WTC11 (cell line): ENCODE data around the gene USP21. TPM values are rescaled to one million over a fixed set of nuclear protein-coding genes. Genes with fewer than 3 reads are reported as not detected.
"Not testable (repeated sequence)": the region's sequence is repeated elsewhere in the genome, so short reads cannot be mapped to it uniquely, and the experiment has no call there.

Experiments used
- ATAC-seq: fragments of 200-7000 bp; cut with Tn5 transposase; 2 replicates; pipeline ENCODE4 v1.10.0; 2021; ENCODE audit warnings: mild to moderate bottlenecking, moderate library complexity
- CTCF ChIA-PET: fragments of 300-600 bp; sonication (Branson Sonifier 250); formaldehyde crosslinking; loops from one replicate; lab custom pipeline; 2021; ENCODE audit warnings: antibody characterized with exemption; lab: Charles Lee
- POLR2A ChIA-PET: fragments of 350-600 bp; sonication (Branson Sonifier 250); formaldehyde crosslinking; loops from one replicate; lab custom pipeline; 2021; ENCODE audit warnings: antibody characterized with exemption; lab: Charles Lee
- DNase-seq: peaks from one replicate; pipeline ENCODE4 v3.0.0; 2021; ENCODE audit warnings: low spot score
- H3K27ac Mint-ChIP-seq: 2 replicates; pipeline ENCODE4 v1.8.0; 2021; ENCODE audit warnings: mixed read lengths
- H3K27me3 Mint-ChIP-seq: 2 replicates; pipeline ENCODE4 v1.8.0; 2021; ENCODE audit warnings: low read depth, mild to moderate bottlenecking, moderate library complexity, mixed read lengths
- H3K36me3 Mint-ChIP-seq: 2 replicates; pipeline ENCODE4 v1.8.0; 2021; ENCODE audit warnings: mixed read lengths
- H3K4me1 Mint-ChIP-seq: 2 replicates; pipeline ENCODE4 v1.8.0; 2022; ENCODE audit warnings: mixed read lengths
- H3K4me3 Mint-ChIP-seq: 2 replicates; pipeline ENCODE4 v1.8.0; 2021; ENCODE audit warnings: mild to moderate bottlenecking, moderate library complexity, mixed read lengths
- H3K9me3 Mint-ChIP-seq: 2 replicates; pipeline ENCODE4 v1.8.0; 2021; ENCODE audit warnings: mixed read lengths
- EMX1 ChIP-seq: fragments of 250-450 bp; sonication (Bioruptor Pico); IDR thresholded peaks from 2 replicates; pipeline ENCODE4 v1.8.0; 2021; ENCODE audit warnings: mild to moderate bottlenecking
- ESRRA ChIP-seq: sonication (generic); formaldehyde crosslinking; IDR thresholded peaks from 2 replicates; pipeline ENCODE4 v1.8.1; 2022; ENCODE audit warnings: mild to moderate bottlenecking, missing genetic modification reagents, borderline replicate concordance
- JAZF1 ChIP-seq: fragments of 250-450 bp; sonication (Bioruptor Pico); IDR thresholded peaks from 2 replicates; pipeline ENCODE4 v1.9.0; 2021; ENCODE audit warnings: moderate library complexity, mild to moderate bottlenecking, inconsistent platforms
- NR2C2 ChIP-seq: sonication (generic); formaldehyde crosslinking; IDR thresholded peaks from 2 replicates; pipeline ENCODE4 v1.8.0; 2022; ENCODE audit warnings: mild to moderate bottlenecking, missing genetic modification reagents
- OVOL2 ChIP-seq: fragments of 250-450 bp; sonication (Bioruptor Pico); IDR thresholded peaks from 2 replicates; pipeline ENCODE4 v1.9.0; 2021; ENCODE audit warnings: mild to moderate bottlenecking, borderline replicate concordance
- RELA ChIP-seq: sonication (generic); formaldehyde crosslinking; IDR thresholded peaks from 2 replicates; pipeline ENCODE4 v1.8.1; 2022; ENCODE audit warnings: missing genetic modification reagents, mild to moderate bottlenecking, borderline replicate concordance
- SOX15 ChIP-seq: fragments of 250-450 bp; sonication (Bioruptor Pico); IDR thresholded peaks from 2 replicates; pipeline ENCODE4 v1.9.0; 2021; ENCODE audit warnings: mild to moderate bottlenecking
- TEAD4 ChIP-seq: sonication (generic); formaldehyde crosslinking; IDR thresholded peaks from 2 replicates; pipeline ENCODE4 v1.8.0; 2022; ENCODE audit warnings: mild to moderate bottlenecking, missing genetic modification reagents
- TP53 ChIP-seq: sonication (generic); formaldehyde crosslinking; IDR thresholded peaks from 2 replicates; pipeline ENCODE4 v1.8.1; 2023; ENCODE audit warnings: mild to moderate bottlenecking, missing genetic modification reagents
- total RNA-seq: library from RNA; stranded (reverse); gene quantifications from 3 replicates; pipeline ENCODE4 v1.2.3, GENCODE V29; 2021
- TF ChIP-seq, protein P1 (sequence below): fragments of 250-450 bp; sonication (Bioruptor Pico); IDR thresholded peaks from 2 replicates; pipeline ENCODE4 v1.9.0; 2021; ENCODE audit warnings: mild to moderate bottlenecking, borderline replicate concordance
- TF ChIP-seq, protein P2 (sequence below): sonication (generic); formaldehyde crosslinking; IDR thresholded peaks from 2 replicates; pipeline ENCODE4 v1.8.0; 2023; ENCODE audit warnings: mild to moderate bottlenecking, missing genetic modification reagents
- TF ChIP-seq, protein P3 (sequence below): sonication (generic); formaldehyde crosslinking; IDR thresholded peaks from 2 replicates; pipeline ENCODE4 v1.8.1; 2022; ENCODE audit warnings: mild to moderate bottlenecking, missing genetic modification reagents, moderate library complexity, borderline replicate concordance
- TF ChIP-seq, protein P4 (sequence below): fragments of 250-450 bp; sonication (Bioruptor Pico); IDR thresholded peaks from 2 replicates; pipeline ENCODE4 v1.9.0; 2021; ENCODE audit warnings: mild to moderate bottlenecking

Gene USP21
- total RNA-seq, 1 experiment from 2014 or later, result 30.8 TPM

- Mint-ChIP-seq H3K36me3 (peaks cover 3% of the 10 kb centered on the region; the same call in 1 of the 2 replicates), H3K27ac (no peak overlapping the region; the same call in 1 of the 2 replicates), H3K4me1 (peaks cover 24% of the 10 kb centered on the region), H3K4me3 (no peak overlapping the region), H3K9me3 (no peaks in the 10 kb centered on the region), H3K27me3 (no peaks in the 10 kb centered on the region)
- TF ChIP-seq NR2C2 (CRISPR knock-in tag) (no peak), EMX1 (CRISPR knock-in tag) (no peak), ESRRA (CRISPR knock-in tag) (no peak), TP53 (CRISPR knock-in tag) (no peak), JAZF1 (CRISPR knock-in tag) (no peak)
- TF ChIP-seq, protein P1, sequence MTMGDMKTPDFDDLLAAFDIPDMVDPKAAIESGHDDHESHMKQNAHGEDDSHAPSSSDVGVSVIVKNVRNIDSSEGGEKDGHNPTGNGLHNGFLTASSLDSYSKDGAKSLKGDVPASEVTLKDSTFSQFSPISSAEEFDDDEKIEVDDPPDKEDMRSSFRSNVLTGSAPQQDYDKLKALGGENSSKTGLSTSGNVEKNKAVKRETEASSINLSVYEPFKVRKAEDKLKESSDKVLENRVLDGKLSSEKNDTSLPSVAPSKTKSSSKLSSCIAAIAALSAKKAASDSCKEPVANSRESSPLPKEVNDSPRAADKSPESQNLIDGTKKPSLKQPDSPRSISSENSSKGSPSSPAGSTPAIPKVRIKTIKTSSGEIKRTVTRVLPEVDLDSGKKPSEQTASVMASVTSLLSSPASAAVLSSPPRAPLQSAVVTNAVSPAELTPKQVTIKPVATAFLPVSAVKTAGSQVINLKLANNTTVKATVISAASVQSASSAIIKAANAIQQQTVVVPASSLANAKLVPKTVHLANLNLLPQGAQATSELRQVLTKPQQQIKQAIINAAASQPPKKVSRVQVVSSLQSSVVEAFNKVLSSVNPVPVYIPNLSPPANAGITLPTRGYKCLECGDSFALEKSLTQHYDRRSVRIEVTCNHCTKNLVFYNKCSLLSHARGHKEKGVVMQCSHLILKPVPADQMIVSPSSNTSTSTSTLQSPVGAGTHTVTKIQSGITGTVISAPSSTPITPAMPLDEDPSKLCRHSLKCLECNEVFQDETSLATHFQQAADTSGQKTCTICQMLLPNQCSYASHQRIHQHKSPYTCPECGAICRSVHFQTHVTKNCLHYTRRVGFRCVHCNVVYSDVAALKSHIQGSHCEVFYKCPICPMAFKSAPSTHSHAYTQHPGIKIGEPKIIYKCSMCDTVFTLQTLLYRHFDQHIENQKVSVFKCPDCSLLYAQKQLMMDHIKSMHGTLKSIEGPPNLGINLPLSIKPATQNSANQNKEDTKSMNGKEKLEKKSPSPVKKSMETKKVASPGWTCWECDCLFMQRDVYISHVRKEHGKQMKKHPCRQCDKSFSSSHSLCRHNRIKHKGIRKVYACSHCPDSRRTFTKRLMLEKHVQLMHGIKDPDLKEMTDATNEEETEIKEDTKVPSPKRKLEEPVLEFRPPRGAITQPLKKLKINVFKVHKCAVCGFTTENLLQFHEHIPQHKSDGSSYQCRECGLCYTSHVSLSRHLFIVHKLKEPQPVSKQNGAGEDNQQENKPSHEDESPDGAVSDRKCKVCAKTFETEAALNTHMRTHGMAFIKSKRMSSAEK, result no peak
- TF ChIP-seq, protein P2, sequence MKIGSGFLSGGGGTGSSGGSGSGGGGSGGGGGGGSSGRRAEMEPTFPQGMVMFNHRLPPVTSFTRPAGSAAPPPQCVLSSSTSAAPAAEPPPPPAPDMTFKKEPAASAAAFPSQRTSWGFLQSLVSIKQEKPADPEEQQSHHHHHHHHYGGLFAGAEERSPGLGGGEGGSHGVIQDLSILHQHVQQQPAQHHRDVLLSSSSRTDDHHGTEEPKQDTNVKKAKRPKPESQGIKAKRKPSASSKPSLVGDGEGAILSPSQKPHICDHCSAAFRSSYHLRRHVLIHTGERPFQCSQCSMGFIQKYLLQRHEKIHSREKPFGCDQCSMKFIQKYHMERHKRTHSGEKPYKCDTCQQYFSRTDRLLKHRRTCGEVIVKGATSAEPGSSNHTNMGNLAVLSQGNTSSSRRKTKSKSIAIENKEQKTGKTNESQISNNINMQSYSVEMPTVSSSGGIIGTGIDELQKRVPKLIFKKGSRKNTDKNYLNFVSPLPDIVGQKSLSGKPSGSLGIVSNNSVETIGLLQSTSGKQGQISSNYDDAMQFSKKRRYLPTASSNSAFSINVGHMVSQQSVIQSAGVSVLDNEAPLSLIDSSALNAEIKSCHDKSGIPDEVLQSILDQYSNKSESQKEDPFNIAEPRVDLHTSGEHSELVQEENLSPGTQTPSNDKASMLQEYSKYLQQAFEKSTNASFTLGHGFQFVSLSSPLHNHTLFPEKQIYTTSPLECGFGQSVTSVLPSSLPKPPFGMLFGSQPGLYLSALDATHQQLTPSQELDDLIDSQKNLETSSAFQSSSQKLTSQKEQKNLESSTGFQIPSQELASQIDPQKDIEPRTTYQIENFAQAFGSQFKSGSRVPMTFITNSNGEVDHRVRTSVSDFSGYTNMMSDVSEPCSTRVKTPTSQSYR (CRISPR knock-in tag), result no peak
- ATAC-seq (no peak), DNase-seq (no peak)
- POLR2A ChIA-PET, result no interaction called here
- CTCF ChIA-PET, result interaction anchor here (0.6 kb wide), 1 partner anchor 29 kb away, joined by 3 read pairs; no protein-coding TSS in a partner anchor
Measured at GRCh38 chr1:161114556-161114955, 44.7 kb upstream of the USP21 start.

DNA sequence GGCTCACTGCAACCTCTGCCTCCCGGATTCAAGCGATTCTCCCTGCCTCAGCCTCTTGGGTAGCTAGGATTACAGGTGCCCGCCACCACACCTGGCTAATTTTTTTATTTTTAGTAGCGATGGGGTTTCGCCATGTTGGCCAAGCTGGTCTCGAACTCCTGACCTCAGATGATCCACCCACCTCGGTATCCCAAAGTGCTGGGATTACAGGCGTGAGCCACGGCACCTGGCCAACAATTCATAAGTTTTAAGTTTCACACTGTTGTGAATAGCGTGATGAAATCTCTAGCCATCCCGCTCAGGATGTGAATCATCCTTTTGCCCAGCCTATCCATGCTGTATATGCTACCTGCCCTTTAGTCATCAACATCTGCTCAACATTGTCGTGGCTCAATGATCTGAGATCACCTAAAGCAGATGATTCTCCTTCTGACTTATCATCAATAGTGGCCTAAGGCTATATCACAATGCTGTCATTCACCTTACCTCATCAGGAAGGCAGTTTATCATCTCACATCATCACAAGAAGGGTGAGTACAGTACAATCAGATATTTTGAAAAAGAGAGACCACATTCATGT is 44.1 kb upstream of the USP21 start:
- H3K4me3 Mint-ChIP-seq, result no peak overlapping the region
- H3K27me3 Mint-ChIP-seq, result no peaks in the 10 kb centered on the region
- H3K9me3 Mint-ChIP-seq, result no peaks in the 10 kb centered on the region
- TF ChIP-seq, protein P3, sequence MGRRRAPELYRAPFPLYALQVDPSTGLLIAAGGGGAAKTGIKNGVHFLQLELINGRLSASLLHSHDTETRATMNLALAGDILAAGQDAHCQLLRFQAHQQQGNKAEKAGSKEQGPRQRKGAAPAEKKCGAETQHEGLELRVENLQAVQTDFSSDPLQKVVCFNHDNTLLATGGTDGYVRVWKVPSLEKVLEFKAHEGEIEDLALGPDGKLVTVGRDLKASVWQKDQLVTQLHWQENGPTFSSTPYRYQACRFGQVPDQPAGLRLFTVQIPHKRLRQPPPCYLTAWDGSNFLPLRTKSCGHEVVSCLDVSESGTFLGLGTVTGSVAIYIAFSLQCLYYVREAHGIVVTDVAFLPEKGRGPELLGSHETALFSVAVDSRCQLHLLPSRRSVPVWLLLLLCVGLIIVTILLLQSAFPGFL, result no peak
- TF ChIP-seq SOX15 (CRISPR knock-in tag) (no peak), EMX1 (CRISPR knock-in tag) (no peak), RELA (CRISPR knock-in tag) (no peak), NR2C2 (CRISPR knock-in tag) (no peak), OVOL2 (CRISPR knock-in tag) (no peak), TEAD4 (CRISPR knock-in tag) (no peak)
- TF ChIP-seq, protein P4, sequence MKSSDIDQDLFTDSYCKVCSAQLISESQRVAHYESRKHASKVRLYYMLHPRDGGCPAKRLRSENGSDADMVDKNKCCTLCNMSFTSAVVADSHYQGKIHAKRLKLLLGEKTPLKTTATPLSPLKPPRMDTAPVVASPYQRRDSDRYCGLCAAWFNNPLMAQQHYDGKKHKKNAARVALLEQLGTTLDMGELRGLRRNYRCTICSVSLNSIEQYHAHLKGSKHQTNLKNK (CRISPR knock-in tag), result no peak
- H3K4me1 Mint-ChIP-seq, result peaks cover 28% of the 10 kb centered on the region
- DNase-seq (no peak), ATAC-seq (no peak)
- POLR2A ChIA-PET, result no interaction called here
- 0 out of 2 replicates have a peak overlapping the region, but pooled peaks have one; percentile 26 for H3K27ac Mint-ChIP-seq
- H3K36me3 Mint-ChIP-seq, result peaks cover 9% of the 10 kb centered on the region
- CTCF ChIA-PET, result no interaction called here

DNA sequence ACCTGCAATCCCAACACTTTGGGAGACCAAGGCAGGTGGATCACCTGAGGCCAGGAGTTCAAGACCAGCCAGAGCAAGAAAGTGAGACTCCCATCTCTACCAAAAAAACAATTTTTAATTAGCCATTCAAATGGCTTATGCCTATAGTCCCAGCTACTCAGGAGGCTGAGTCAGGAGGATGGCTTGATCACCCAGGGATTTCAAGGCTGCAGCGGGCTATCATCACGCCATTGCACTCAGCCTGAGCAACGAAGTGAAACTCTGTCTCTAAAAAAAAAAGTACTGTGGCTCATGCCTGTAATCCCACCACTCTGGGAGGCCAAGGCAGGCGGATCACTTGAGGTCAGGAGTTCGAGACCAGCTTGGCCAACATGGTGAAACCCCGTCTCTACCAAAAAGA is 43.3 kb upstream of the USP21 start:
- POLR2A ChIA-PET, ATAC-seq, H3K27ac Mint-ChIP-seq, H3K9me3 Mint-ChIP-seq, DNase-seq, H3K27me3 Mint-ChIP-seq: not testable (repeated sequence)
- peaks cover 28% of the 10 kb centered on the region for H3K4me1 Mint-ChIP-seq
- H3K36me3 Mint-ChIP-seq, result peaks cover 15% of the 10 kb centered on the region
- CTCF ChIA-PET, result interaction anchor here (0.9 kb wide), 1 partner anchor 85 kb away, joined by 3 read pairs; no protein-coding TSS in a partner anchor
- peak overlapping the region; percentile 96 for H3K4me3 Mint-ChIP-seq
